ENCODE measurements around the gene PODNL1.

The PODNL1 gene

GRCh38 chr19:13902993-13903555 is 35.1 kb downstream of the PODNL1 start:
- H3K27ac ChIP-seq: peak overlapping the region; percentile 74; the same call in 1 of the 2 replicates
- DNase-seq (ENCODE audit: low spot score): no peak
- POLR2A ChIA-PET (ENCODE audit: low non-redundant PET): no interaction called here
- TF ChIP-seq, protein P1, sequence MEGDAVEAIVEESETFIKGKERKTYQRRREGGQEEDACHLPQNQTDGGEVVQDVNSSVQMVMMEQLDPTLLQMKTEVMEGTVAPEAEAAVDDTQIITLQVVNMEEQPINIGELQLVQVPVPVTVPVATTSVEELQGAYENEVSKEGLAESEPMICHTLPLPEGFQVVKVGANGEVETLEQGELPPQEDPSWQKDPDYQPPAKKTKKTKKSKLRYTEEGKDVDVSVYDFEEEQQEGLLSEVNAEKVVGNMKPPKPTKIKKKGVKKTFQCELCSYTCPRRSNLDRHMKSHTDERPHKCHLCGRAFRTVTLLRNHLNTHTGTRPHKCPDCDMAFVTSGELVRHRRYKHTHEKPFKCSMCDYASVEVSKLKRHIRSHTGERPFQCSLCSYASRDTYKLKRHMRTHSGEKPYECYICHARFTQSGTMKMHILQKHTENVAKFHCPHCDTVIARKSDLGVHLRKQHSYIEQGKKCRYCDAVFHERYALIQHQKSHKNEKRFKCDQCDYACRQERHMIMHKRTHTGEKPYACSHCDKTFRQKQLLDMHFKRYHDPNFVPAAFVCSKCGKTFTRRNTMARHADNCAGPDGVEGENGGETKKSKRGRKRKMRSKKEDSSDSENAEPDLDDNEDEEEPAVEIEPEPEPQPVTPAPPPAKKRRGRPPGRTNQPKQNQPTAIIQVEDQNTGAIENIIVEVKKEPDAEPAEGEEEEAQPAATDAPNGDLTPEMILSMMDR (conservative IDR thresholded peaks at IDR 0.05; ENCODE audit: low read depth): peak; percentile 70
- CTCF ChIA-PET: interaction anchor here (0.7 kb wide), 1 partner anchor 50 kb away, joined by 4 read pairs; no protein-coding TSS in a partner anchor

- ChIA-PET CTCF (interaction anchor here (0.6 to 0.8 kb wide), 2 partner anchors 12 to 19 kb away, joined by 3 to 5 read pairs; no protein-coding TSS in a partner anchor), POLR2A (ENCODE audit: low non-redundant PET) (interaction anchor here (0.6 kb wide), 1 partner anchor 109 kb away, joined by 3 read pairs; no protein-coding TSS in a partner anchor)
- peak overlapping the region; percentile 36; the same call in 1 of the 2 replicates for H3K27ac ChIP-seq
- TF ChIP-seq, protein P1 (conservative IDR thresholded peaks at IDR 0.05; ENCODE audit: low read depth): no peak
- DNase-seq (ENCODE audit: low spot score): no peak
Measured at GRCh38 chr19:13899912-13900584, 38.2 kb downstream of the PODNL1 start.

- CTCF ChIA-PET: interaction anchor here (0.6 to 0.8 kb wide), 3 partner anchors 18 to 501 kb away, joined by 3 to 8 read pairs (median 3); no protein-coding TSS in a partner anchor
- no peak for DNase-seq (ENCODE audit: low spot score)
- POLR2A ChIA-PET (ENCODE audit: low non-redundant PET): no interaction called here
- TF ChIP-seq, protein P1 (conservative IDR thresholded peaks at IDR 0.05; ENCODE audit: low read depth): no peak
- no peak overlapping the region for H3K27ac ChIP-seq
Measured at GRCh38 chr19:13899393-13899792, 38.8 kb downstream of the PODNL1 start.

GRCh38 chr19:13896227-13896626 is 42.0 kb downstream of the PODNL1 start:
- no peak overlapping the region for H3K27ac ChIP-seq
- POLR2A ChIA-PET (ENCODE audit: low non-redundant PET): no interaction called here
- CTCF ChIA-PET: no interaction called here
- no peak for DNase-seq (ENCODE audit: low spot score)
- TF ChIP-seq, protein P1 (conservative IDR thresholded peaks at IDR 0.05; ENCODE audit: low read depth): no peak

- ChIA-PET POLR2A (ENCODE audit: low non-redundant PET) (no interaction called here), CTCF (no interaction called here)
- no peak for DNase-seq (ENCODE audit: low spot score)
- H3K27ac ChIP-seq: no peak overlapping the region
- TF ChIP-seq, protein P1 (conservative IDR thresholded peaks at IDR 0.05; ENCODE audit: low read depth): no peak
Measured at GRCh38 chr19:13894552-13894951, 43.7 kb downstream of the PODNL1 start.

DNA sequence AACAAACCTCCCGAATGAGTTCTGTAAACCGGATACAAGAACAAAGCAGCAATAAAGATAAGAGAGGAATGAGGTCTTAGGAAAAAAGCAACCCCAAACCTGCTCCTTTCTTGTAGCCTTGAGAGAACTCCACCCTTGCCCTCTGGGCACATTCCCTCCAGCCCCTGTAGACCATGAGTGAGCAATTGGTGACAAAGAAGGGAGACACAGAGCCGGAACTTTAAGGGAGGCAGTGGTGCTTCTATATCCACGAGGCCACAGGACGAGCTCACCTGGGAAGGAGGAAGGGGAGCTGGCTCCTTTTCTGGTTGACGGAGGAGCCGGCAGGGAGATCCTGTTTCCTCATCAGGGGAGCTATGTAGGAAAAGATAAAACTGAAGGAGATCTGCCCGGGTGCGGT is 45.3 kb downstream of the PODNL1 start:
- TF ChIP-seq, protein P1 (conservative IDR thresholded peaks at IDR 0.05; ENCODE audit: low read depth): no peak
- H3K27ac ChIP-seq: peak overlapping the region; percentile 31

More for the DNA sequence above, 45.3 kb downstream of the PODNL1 start:
- no peak for DNase-seq (ENCODE audit: low spot score)
- ChIA-PET CTCF (no interaction called here), POLR2A (ENCODE audit: low non-redundant PET) (no interaction called here)

Measured in RWPE1 (cell line).